B cell (primary cell): ENCODE results near the gene SMC1B. TPM values are rescaled to one million over a fixed set of nuclear protein-coding genes. Genes with fewer than 3 reads are reported as not detected.

Experiments used
- ATAC-seq: fragments of 200-7000 bp; cut with Tn5 transposase; one replicate; pipeline ENCODE4 v1.10.0; 2021; ENCODE audit warnings: low read depth, mild to moderate bottlenecking, moderate number of reproducible peaks, moderate library complexity
- CTCF ChIA-PET: fragments of 350-600 bp; sonication (Branson Sonifier 250); formaldehyde crosslinking; loops from one replicate; lab custom pipeline; 2021; ENCODE audit warnings: antibody characterized with exemption, inconsistent platforms; lab: Charles Lee
- POLR2A ChIA-PET: fragments of 350-600 bp; sonication (Branson Sonifier 250); formaldehyde crosslinking; loops from one replicate; lab custom pipeline; 2021; ENCODE audit warnings: antibody characterized with exemption; lab: Charles Lee
- DNase-seq: peaks from one replicate; pipeline ENCODE4 v3.0.0; 2013
- H2AFZ ChIP-seq: 2 replicates; pipeline ENCODE4 v1.6.1; 2012; ENCODE audit warnings: mild to moderate bottlenecking, low read depth, low read length; ENCODE audit not compliant: insufficient read depth, poor library complexity, severe bottlenecking
- H3K27ac ChIP-seq, 2 donors: 1 replicate in 1 of 2; 2 replicates in 1 of 2; pipeline ENCODE4 v1.5.1; 2012 to 2013; ENCODE audit warnings: low read length in 2 of 2, mild to moderate bottlenecking in 2 of 2, moderate library complexity in 1 of 2
- H3K27me3 ChIP-seq, 4 experiments: fragments of 200-600 bp in 1 of 4; sonication (generic) in 1 of 4; replicated peaks in 1 of 4; 1 replicate in 2 of 4; 2 replicates in 2 of 4; pipeline versions ENCODE4 v1.6.1 to v1.7.0; 2013 to 2016; ENCODE audit warnings: low read length in 3 of 4, mild to moderate bottlenecking in 2 of 4, mixed read lengths in 1 of 4, moderate library complexity in 1 of 4; ENCODE audit not compliant: insufficient read depth in 4 of 4, control insufficient read depth in 3 of 4; ENCODE audit errors: control extremely low read depth in 1 of 4
- H3K36me3 ChIP-seq, 2 experiments: replicated peaks in 1 of 2; 1 replicate in 1 of 2; 2 replicates in 1 of 2; pipeline versions ENCODE4 v1.6.1 to v1.7.1; 2013; ENCODE audit warnings: low read length in 1 of 2; ENCODE audit not compliant: insufficient read depth in 2 of 2, control insufficient read depth in 1 of 2; ENCODE audit errors: control extremely low read depth in 1 of 2, extremely low read depth in 1 of 2
- H3K4me1 ChIP-seq, 2 donors: fragments of 200-600 bp in 1 of 2; sonication (generic) in 1 of 2; 1 replicate in 1 of 2; 2 replicates in 1 of 2; pipeline versions ENCODE4 v1.5.1 to v1.6.1; 2013 to 2017; ENCODE audit warnings: low read length in 2 of 2; ENCODE audit not compliant: control insufficient read depth in 2 of 2, insufficient read depth in 2 of 2
- H3K4me2 ChIP-seq: replicated peaks from 2 replicates; pipeline ENCODE3; 2012; ENCODE audit warnings: mild to moderate bottlenecking, low read depth, low read length; ENCODE audit not compliant: poor library complexity, severe bottlenecking
- H3K4me3 ChIP-seq, 5 experiments: fragments of 200-600 bp in 1 of 5; sonication (generic) in 1 of 5; 1 replicate in 3 of 5; 2 replicates in 2 of 5; pipeline versions ENCODE4 v1.5.1 to v1.7.0; 2011 to 2016; ENCODE audit warnings: low read length in 4 of 5, mild to moderate bottlenecking in 4 of 5, low read depth in 2 of 5, control low read depth in 1 of 5, moderate library complexity in 1 of 5; ENCODE audit not compliant: insufficient read depth in 1 of 5; ENCODE audit errors: control extremely low read depth in 1 of 5, extremely low read depth in 1 of 5
- H3K79me2 ChIP-seq: fragments of 200-600 bp; sonication (generic); one replicate; pipeline ENCODE4 v1.6.0; 2016; ENCODE audit warnings: low read length; ENCODE audit not compliant: control insufficient read depth, insufficient read depth
- H3K9ac ChIP-seq: fragments of 200-600 bp; sonication (generic); 2 replicates; pipeline ENCODE4 v1.6.1; 2017; ENCODE audit warnings: mild to moderate bottlenecking, low read length, moderate library complexity
- H3K9me3 ChIP-seq, 3 donors: one replicate each; pipeline versions ENCODE4 v1.6.1 to v1.7.1; 2013; ENCODE audit warnings: low read length in 2 of 3; ENCODE audit not compliant: control insufficient read depth in 2 of 3, insufficient read depth in 1 of 3; ENCODE audit errors: control extremely low read depth in 1 of 3
- H4K20me1 ChIP-seq: 2 replicates; pipeline ENCODE4 v1.6.0; 2012; ENCODE audit warnings: mild to moderate bottlenecking, low read length; ENCODE audit not compliant: insufficient read depth, control insufficient read depth, poor library complexity, severe bottlenecking
- H3K27ac Mint-ChIP-seq: one replicate; pipeline ENCODE4 v1.8.0; 2021; ENCODE audit warnings: mixed read lengths
- H3K27me3 Mint-ChIP-seq: one replicate; pipeline ENCODE4 v1.8.0; 2021; ENCODE audit warnings: mixed read lengths
- H3K4me1 Mint-ChIP-seq: one replicate; pipeline ENCODE4 v1.8.0; 2021; ENCODE audit warnings: mixed read lengths
- H3K4me3 Mint-ChIP-seq: one replicate; pipeline ENCODE4 v1.8.0; 2021; ENCODE audit warnings: mixed read lengths
- H3K9me3 Mint-ChIP-seq: one replicate; pipeline ENCODE4 v1.8.0; 2022; ENCODE audit warnings: mixed read lengths; ENCODE audit not compliant: insufficient read depth
- EZH2 ChIP-seq: IDR thresholded peaks from 2 replicates; pipeline ENCODE4 v1.6.1; 2012; ENCODE audit warnings: borderline replicate concordance, low read depth, mild to moderate bottlenecking, moderate library complexity, low read length; ENCODE audit not compliant: insufficient read depth, poor library complexity, severe bottlenecking
- WGBS: methylation state at CpG from one replicate; pipeline ENCODE4 v1.1.5; 2013; ENCODE audit warnings: missing lambda C conversion rate; ENCODE audit not compliant: insufficient coverage; 5-methylcytosine and 5-hydroxymethylcytosine counted together
- intact Hi-C: fragments of 100-400 bp; cut with micrococcal nuclease; formaldehyde crosslinking; loops from one replicate; pipeline ENCODE4 v1.10.0; 2022
- polyA plus RNA-seq: library from polyadenylated mRNA; depleted of rRNA; stranded (reverse); fragments of >200 nt; gene quantifications from 2 replicates; pipeline ENCODE4 v1.2.3, GENCODE V29; 2012
- total RNA-seq, 2 donors: library from RNA; stranded (reverse); fragments of 120-200 nt in 1 of 2; gene quantifications; 1 replicate in 1 of 2; 2 replicates in 1 of 2; pipeline versions ENCODE4 v1.2.3 to v1.2.4, GENCODE V29; 2013 to 2022
- TF ChIP-seq, protein P1 (sequence below): fragments of 200-600 bp; IDR thresholded peaks from one replicate; pipeline ENCODE4 v1.8.0; 2022; ENCODE audit warnings: antibody characterized with exemption, mild to moderate bottlenecking

SMC1B gene
- total and polyA plus RNA-seq, 2 donors (not counting 1 experiment from before 2014, with no cell fraction given): 0.07 TPM; not detected in 1

- no peak overlapping the region for H3K27ac Mint-ChIP-seq
- no peaks in the 10 kb centered on the region for H3K36me3 ChIP-seq
Observed at GRCh38 chr22:45402466-45402985, 10.9 kb downstream of the SMC1B start.

DNA sequence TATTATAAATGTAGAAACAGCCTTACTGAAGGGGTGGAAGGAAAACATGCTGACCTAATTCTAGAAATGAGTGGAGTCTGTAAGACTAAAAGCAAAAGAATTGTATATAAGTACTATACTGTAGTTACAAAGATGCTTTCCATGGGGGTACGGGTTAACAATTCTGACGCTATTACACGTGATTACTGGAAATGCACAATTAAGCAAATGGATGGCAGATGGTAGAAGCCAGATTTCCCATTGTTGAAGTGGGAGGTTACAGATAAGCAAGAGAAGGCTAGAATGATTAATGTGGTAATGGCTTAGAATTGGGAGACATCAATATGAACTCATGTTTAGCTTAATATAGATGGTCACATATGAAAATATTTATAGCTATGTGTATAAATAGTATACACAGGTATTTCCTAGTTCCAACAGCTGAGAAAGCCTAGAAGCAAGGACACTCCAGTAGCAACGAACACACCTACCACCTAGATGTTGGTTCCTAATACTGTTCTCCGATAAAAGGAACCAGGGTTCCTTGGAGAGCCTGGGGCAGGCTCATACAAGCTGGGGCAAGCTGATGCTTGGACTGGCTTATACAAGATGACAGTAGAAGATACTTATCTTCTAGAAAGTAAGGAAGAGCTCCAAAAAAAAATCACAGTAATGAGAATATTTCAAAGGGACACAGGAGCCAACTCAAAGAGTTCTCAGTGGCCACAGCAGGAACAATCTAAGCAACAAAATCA, 13.5 kb downstream of the SMC1B start:
- H3K4me1 Mint-ChIP-seq: no peaks in the 10 kb centered on the region
- Histone ChIP-seq H2AFZ (no peak overlapping the region), H3K36me3 (no peaks in the 10 kb centered on the region), H3K27ac (no peak overlapping the region), H3K4me3 (no peak overlapping the region), H3K27me3 (peaks cover 0 to 7% (median 0%) of the 10 kb centered on the region in 4 experiments), H3K79me2 (no peaks in the 10 kb centered on the region), H3K4me2 (no peak overlapping the region), H3K9ac (no peak overlapping the region), H3K4me1 (no peaks in the 10 kb centered on the region), H3K9me3 (peaks cover 2 to 9% (median 6%) of the 10 kb centered on the region in 3 donors), H4K20me1 (no peaks in the 10 kb centered on the region)
- peaks cover 4% of the 10 kb centered on the region for H3K9me3 Mint-ChIP-seq
- no peak overlapping the region for H3K4me3 Mint-ChIP-seq
- H3K27ac Mint-ChIP-seq: no peak overlapping the region
- ATAC-seq: no peak
- TF ChIP-seq, protein P1, sequence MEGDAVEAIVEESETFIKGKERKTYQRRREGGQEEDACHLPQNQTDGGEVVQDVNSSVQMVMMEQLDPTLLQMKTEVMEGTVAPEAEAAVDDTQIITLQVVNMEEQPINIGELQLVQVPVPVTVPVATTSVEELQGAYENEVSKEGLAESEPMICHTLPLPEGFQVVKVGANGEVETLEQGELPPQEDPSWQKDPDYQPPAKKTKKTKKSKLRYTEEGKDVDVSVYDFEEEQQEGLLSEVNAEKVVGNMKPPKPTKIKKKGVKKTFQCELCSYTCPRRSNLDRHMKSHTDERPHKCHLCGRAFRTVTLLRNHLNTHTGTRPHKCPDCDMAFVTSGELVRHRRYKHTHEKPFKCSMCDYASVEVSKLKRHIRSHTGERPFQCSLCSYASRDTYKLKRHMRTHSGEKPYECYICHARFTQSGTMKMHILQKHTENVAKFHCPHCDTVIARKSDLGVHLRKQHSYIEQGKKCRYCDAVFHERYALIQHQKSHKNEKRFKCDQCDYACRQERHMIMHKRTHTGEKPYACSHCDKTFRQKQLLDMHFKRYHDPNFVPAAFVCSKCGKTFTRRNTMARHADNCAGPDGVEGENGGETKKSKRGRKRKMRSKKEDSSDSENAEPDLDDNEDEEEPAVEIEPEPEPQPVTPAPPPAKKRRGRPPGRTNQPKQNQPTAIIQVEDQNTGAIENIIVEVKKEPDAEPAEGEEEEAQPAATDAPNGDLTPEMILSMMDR: no peak
- no peak for TF ChIP-seq EZH2
- ChIA-PET CTCF (no interaction called here), POLR2A (no interaction called here)
- WGBS: 100% methylated on average over 1 of the region's 5 CpGs
- H3K27me3 Mint-ChIP-seq: peaks cover 6% of the 10 kb centered on the region
- DNase-seq: no peak
- intact Hi-C loops: no loop called here

More at GRCh38 chr22:45402466-45402985, 10.9 kb downstream of the SMC1B start:
- no peak for DNase-seq
- ChIA-PET POLR2A (no interaction called here), CTCF (interaction anchor here (1.1 kb wide), 1 partner anchor 13 kb away, joined by 3 read pairs; no protein-coding TSS in a partner anchor)
- no CpG with 5 or more reads among the region's 3 CpGs for WGBS
- no peak overlapping the region for H3K4me2 ChIP-seq
- Mint-ChIP-seq H3K9me3 (peaks cover 3% of the 10 kb centered on the region), H3K4me3 (no peak overlapping the region), H3K27me3 (peaks cover 6% of the 10 kb centered on the region), H3K4me1 (no peaks in the 10 kb centered on the region)
- no peak for ATAC-seq
- no peaks in the 10 kb centered on the region for H3K4me1 ChIP-seq
- peaks cover 0 to 4% (median 0%) of the 10 kb centered on the region in 4 experiments for H3K27me3 ChIP-seq
- no peak overlapping the region for H3K4me3 ChIP-seq
- no peak overlapping the region for H3K27ac ChIP-seq
- no peak for TF ChIP-seq EZH2
- TF ChIP-seq, protein P1: no peak
- peaks cover 0 to 8% (median 5%) of the 10 kb centered on the region in 3 donors for H3K9me3 ChIP-seq
- H4K20me1 ChIP-seq: no peaks in the 10 kb centered on the region
- intact Hi-C loops: no loop called here
- H3K9ac ChIP-seq: no peak overlapping the region
- H3K79me2 ChIP-seq: no peaks in the 10 kb centered on the region
- no peak overlapping the region for H2AFZ ChIP-seq
